ENCODE data around the gene CHMP4B.

DNA sequence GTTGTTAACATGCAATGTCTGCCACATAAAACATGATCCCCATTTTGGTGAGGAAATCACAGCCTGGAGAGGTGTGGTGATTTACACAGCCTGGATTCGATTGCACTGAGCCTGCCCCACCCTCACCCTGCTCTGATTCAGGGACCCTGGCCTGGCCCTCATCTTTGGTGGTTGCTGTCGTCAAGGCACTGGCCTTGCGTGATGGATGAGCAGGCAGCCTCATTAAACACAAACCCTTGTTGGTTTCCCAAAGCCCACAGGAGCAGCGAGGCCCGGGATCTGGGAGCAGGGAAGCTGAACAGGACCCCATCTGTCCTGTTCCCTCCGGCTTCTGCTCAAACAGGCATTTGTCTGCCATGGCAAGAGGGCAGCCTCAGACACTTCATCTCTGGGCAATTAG, 70.8 kb downstream of the CHMP4B start:
- TF ChIP-seq, protein P1, sequence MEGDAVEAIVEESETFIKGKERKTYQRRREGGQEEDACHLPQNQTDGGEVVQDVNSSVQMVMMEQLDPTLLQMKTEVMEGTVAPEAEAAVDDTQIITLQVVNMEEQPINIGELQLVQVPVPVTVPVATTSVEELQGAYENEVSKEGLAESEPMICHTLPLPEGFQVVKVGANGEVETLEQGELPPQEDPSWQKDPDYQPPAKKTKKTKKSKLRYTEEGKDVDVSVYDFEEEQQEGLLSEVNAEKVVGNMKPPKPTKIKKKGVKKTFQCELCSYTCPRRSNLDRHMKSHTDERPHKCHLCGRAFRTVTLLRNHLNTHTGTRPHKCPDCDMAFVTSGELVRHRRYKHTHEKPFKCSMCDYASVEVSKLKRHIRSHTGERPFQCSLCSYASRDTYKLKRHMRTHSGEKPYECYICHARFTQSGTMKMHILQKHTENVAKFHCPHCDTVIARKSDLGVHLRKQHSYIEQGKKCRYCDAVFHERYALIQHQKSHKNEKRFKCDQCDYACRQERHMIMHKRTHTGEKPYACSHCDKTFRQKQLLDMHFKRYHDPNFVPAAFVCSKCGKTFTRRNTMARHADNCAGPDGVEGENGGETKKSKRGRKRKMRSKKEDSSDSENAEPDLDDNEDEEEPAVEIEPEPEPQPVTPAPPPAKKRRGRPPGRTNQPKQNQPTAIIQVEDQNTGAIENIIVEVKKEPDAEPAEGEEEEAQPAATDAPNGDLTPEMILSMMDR (IDR thresholded peaks at IDR 0.05): no peak
- TF ChIP-seq POLR2AphosphoS5 (IDR thresholded peaks at IDR 0.05; ENCODE audit: low read depth, low read length): no peak
- TF ChIP-seq, protein P2, sequence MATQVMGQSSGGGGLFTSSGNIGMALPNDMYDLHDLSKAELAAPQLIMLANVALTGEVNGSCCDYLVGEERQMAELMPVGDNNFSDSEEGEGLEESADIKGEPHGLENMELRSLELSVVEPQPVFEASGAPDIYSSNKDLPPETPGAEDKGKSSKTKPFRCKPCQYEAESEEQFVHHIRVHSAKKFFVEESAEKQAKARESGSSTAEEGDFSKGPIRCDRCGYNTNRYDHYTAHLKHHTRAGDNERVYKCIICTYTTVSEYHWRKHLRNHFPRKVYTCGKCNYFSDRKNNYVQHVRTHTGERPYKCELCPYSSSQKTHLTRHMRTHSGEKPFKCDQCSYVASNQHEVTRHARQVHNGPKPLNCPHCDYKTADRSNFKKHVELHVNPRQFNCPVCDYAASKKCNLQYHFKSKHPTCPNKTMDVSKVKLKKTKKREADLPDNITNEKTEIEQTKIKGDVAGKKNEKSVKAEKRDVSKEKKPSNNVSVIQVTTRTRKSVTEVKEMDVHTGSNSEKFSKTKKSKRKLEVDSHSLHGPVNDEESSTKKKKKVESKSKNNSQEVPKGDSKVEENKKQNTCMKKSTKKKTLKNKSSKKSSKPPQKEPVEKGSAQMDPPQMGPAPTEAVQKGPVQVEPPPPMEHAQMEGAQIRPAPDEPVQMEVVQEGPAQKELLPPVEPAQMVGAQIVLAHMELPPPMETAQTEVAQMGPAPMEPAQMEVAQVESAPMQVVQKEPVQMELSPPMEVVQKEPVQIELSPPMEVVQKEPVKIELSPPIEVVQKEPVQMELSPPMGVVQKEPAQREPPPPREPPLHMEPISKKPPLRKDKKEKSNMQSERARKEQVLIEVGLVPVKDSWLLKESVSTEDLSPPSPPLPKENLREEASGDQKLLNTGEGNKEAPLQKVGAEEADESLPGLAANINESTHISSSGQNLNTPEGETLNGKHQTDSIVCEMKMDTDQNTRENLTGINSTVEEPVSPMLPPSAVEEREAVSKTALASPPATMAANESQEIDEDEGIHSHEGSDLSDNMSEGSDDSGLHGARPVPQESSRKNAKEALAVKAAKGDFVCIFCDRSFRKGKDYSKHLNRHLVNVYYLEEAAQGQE (IDR thresholded peaks at IDR 0.05; ENCODE audit: insufficient read depth in 1 of 2, low read depth in 2 of 2, low read length in 1 of 2): no peak
